ENCODE results near the gene TULP3.

- TF ChIP-seq GATA3 (IDR thresholded peaks at IDR 0.05; ENCODE audit: low read depth, low read length) (no peak), GATA2 (IDR thresholded peaks at IDR 0.05; ENCODE audit: low read depth, low read length) (no peak)
Measured at GRCh38 chr12:2890388-2891239, at the start of gene TULP3.
